Stimulated activated memory B cell treated with anti-CD40 and anti-IgM and Interleukin-4, amounts not matched to agents 10 μg/mL and 1 μg/mL and 100 μg/mL, for 72 hours (primary cell): ENCODE results near the gene USP44.

Source experiments
- ATAC-seq: fragments of 150-1000 bp; cut with Tn5 transposase; 2 replicates; pipeline ENCODE4 v1.10.0; 2021
- H3K27ac Mint-ChIP-seq: one replicate; pipeline ENCODE4 v1.8.0; 2022; ENCODE audit warnings: mild to moderate bottlenecking, mixed read lengths
- H3K27me3 Mint-ChIP-seq: one replicate; pipeline ENCODE4 v1.8.0; 2022; ENCODE audit warnings: mixed read lengths
- H3K36me3 Mint-ChIP-seq: one replicate; pipeline ENCODE4 v1.8.0; 2022; ENCODE audit warnings: mixed read lengths
- H3K4me1 Mint-ChIP-seq: one replicate; pipeline ENCODE4 v1.8.0; 2022; ENCODE audit warnings: mixed read lengths
- H3K4me3 Mint-ChIP-seq: one replicate; pipeline ENCODE4 v1.8.0; 2022; ENCODE audit warnings: mild to moderate bottlenecking, moderate library complexity, mixed read lengths
- H3K9me3 Mint-ChIP-seq: one replicate; pipeline ENCODE4 v1.8.0; 2022; ENCODE audit warnings: mixed read lengths

Gene USP44

DNA sequence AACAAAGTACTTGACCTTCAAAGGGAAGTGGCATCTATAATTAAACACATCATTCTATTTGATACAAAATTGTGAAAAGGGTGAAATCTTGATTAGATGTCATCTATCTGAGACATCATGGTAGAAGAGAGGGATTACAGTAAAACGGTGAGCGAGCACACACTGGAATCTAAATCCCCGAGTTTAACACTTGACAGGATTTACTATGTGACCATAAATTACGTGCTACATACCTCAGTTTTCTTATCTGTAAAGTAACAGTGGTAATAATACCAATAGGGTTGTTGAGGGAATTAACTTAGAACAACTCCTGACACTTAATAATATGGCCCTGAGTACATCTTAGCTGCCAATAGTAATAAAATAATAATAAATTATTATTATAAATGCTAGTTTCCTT, 13.3 kb downstream of the USP44 start:
- Mint-ChIP-seq H3K4me1 (no peaks in the 10 kb centered on the region), H3K9me3 (no peaks in the 10 kb centered on the region), H3K27ac (no peak overlapping the region), H3K4me3 (no peak overlapping the region), H3K27me3 (no peaks in the 10 kb centered on the region), H3K36me3 (no peaks in the 10 kb centered on the region)
- ATAC-seq: no peak

DNA sequence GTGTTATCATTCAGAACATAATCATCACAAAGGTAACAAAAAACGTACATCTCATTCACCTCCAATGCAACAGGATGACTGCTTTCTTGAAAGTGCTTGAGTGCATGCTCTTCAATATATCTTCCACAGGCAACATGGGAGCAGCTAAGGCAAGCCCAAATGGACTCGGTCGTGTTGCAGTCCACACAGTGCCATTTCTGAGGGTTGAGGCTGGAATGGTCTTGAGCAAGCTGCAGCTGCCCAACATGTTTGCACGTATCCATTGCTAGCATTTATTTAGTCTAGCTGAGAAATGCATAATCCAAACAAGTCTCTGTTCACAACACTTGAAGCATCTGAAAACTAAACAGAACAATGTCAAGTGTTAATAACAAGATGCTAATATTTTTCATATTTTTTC, 17.3 kb downstream of the USP44 start:
- Mint-ChIP-seq H3K4me3 (no peak overlapping the region), H3K27me3 (no peaks in the 10 kb centered on the region), H3K9me3 (no peaks in the 10 kb centered on the region), H3K4me1 (no peaks in the 10 kb centered on the region), H3K36me3 (no peaks in the 10 kb centered on the region), H3K27ac (no peak overlapping the region)
- ATAC-seq: no peak

GRCh38 chr12:95532851-95533250, 18.4 kb downstream of the USP44 start:
- H3K9me3 Mint-ChIP-seq: no peaks in the 10 kb centered on the region
- H3K27me3 Mint-ChIP-seq: no peaks in the 10 kb centered on the region
- H3K36me3 Mint-ChIP-seq: no peaks in the 10 kb centered on the region
- H3K27ac Mint-ChIP-seq: no peak overlapping the region
- no peak overlapping the region for H3K4me3 Mint-ChIP-seq
- H3K4me1 Mint-ChIP-seq: no peaks in the 10 kb centered on the region
- no peak for ATAC-seq

DNA sequence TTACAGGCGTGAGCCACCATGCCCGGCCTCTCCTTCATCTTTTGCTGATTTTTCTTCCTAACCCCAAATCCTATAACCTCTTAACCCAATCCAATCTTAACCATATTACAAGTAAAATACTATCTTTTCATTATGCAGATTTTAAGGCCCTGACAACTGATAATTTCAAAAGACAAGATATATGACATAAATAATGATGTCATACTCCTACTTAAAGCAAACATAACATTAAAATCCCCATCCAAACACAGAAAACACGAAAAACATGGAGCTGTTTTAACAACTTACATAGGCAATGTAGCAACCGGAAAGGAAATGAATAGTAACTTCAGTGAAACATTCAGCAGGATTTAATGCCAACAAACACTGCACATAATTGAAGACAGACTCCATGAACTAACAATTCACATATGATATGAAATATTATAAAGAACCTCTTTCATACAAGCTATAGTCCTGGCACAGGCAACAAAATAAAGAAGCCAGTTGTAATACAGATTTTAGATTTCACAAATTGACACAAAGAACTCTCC, 21.5 kb downstream of the USP44 start:
- ATAC-seq: no peak
- H3K27me3 Mint-ChIP-seq: no peaks in the 10 kb centered on the region
- H3K4me3 Mint-ChIP-seq: no peak overlapping the region
- no peaks in the 10 kb centered on the region for H3K4me1 Mint-ChIP-seq
- H3K36me3 Mint-ChIP-seq: no peaks in the 10 kb centered on the region
- no peaks in the 10 kb centered on the region for H3K9me3 Mint-ChIP-seq
- H3K27ac Mint-ChIP-seq: no peak overlapping the region

GRCh38 chr12:95528431-95528830, 22.8 kb downstream of the USP44 start:
- Mint-ChIP-seq H3K36me3 (no peaks in the 10 kb centered on the region), H3K9me3 (no peaks in the 10 kb centered on the region), H3K27me3 (no peaks in the 10 kb centered on the region), H3K27ac (no peak overlapping the region), H3K4me3 (no peak overlapping the region), H3K4me1 (no peaks in the 10 kb centered on the region)
- ATAC-seq: no peak

- no peaks in the 10 kb centered on the region for H3K4me1 Mint-ChIP-seq
- peaks cover 14% of the 10 kb centered on the region for H3K36me3 Mint-ChIP-seq
Measured at GRCh38 chr12:95522692-95523091, 28.6 kb downstream of the USP44 start.

DNA sequence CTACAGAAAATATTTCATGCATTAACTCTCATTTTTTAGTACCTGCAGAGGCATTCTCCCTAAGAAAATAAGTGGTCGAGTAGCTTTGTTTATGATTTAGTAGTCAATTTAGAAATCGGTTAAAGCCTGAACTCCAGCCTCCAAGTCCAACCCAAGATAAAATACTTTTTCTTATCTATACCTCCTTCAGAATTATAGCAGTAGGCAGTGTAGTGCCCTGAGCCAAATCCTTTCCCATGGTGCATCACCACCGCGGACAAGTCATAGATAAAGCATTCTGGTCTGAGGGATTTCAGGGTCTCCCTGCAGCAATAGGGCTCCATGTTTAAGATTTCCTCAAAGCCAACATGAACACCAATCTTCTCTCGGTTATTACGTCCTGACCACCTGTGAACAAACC, 30.5 kb downstream of the USP44 start:
- H3K36me3 Mint-ChIP-seq: peaks cover 14% of the 10 kb centered on the region

More at GRCh38 chr12:95522692-95523091, 28.6 kb downstream of the USP44 start:
- Mint-ChIP-seq H3K4me3 (no peak overlapping the region), H3K27ac (no peak overlapping the region), H3K27me3 (no peaks in the 10 kb centered on the region), H3K9me3 (no peaks in the 10 kb centered on the region)
- ATAC-seq: no peak

DNA sequence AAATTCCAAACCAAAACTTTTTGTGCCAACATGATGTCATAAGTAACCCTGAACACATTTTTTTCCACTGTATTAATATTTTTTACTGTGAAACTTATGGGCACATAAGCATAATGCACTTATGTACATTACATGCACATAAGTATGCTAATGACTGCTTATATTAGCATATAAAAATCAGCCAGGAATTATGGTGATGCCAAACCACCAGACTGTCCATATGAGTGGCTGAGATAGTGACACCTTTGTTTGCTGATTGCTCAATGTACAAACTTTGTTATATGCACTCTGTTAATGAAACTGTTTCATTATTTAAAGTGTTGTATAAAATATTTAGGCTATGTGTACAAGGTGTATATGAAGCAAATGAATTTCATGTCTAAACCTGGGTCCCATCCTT, 32.3 kb downstream of the USP44 start:
- H3K4me3 Mint-ChIP-seq: no peak overlapping the region
- H3K36me3 Mint-ChIP-seq: peaks cover 14% of the 10 kb centered on the region
- H3K27ac Mint-ChIP-seq: no peak overlapping the region
- H3K9me3 Mint-ChIP-seq: no peaks in the 10 kb centered on the region
- no peak for ATAC-seq
- no peaks in the 10 kb centered on the region for H3K4me1 Mint-ChIP-seq
- no peaks in the 10 kb centered on the region for H3K27me3 Mint-ChIP-seq

More for the DNA sequence above, 30.5 kb downstream of the USP44 start:
- H3K27me3 Mint-ChIP-seq: no peaks in the 10 kb centered on the region
- ATAC-seq: no peak
- H3K27ac Mint-ChIP-seq: no peak overlapping the region
- no peak overlapping the region for H3K4me3 Mint-ChIP-seq
- no peaks in the 10 kb centered on the region for H3K9me3 Mint-ChIP-seq
- no peaks in the 10 kb centered on the region for H3K4me1 Mint-ChIP-seq

GRCh38 chr12:95517246-95517645, 34.0 kb downstream of the USP44 start:
- no peak for ATAC-seq
- H3K4me1 Mint-ChIP-seq: no peaks in the 10 kb centered on the region
- H3K27ac Mint-ChIP-seq: no peak overlapping the region
- peaks cover 23% of the 10 kb centered on the region for H3K36me3 Mint-ChIP-seq
- H3K27me3 Mint-ChIP-seq: no peaks in the 10 kb centered on the region
- no peak overlapping the region for H3K4me3 Mint-ChIP-seq
- no peaks in the 10 kb centered on the region for H3K9me3 Mint-ChIP-seq

- H3K36me3 Mint-ChIP-seq: peaks cover 23% of the 10 kb centered on the region
- no peaks in the 10 kb centered on the region for H3K4me1 Mint-ChIP-seq
- no peak overlapping the region for H3K4me3 Mint-ChIP-seq
- no peaks in the 10 kb centered on the region for H3K27me3 Mint-ChIP-seq
- ATAC-seq: no peak
- H3K27ac Mint-ChIP-seq: no peak overlapping the region
- no peaks in the 10 kb centered on the region for H3K9me3 Mint-ChIP-seq
Measured at GRCh38 chr12:95516757-95517156, 34.5 kb downstream of the USP44 start.

DNA sequence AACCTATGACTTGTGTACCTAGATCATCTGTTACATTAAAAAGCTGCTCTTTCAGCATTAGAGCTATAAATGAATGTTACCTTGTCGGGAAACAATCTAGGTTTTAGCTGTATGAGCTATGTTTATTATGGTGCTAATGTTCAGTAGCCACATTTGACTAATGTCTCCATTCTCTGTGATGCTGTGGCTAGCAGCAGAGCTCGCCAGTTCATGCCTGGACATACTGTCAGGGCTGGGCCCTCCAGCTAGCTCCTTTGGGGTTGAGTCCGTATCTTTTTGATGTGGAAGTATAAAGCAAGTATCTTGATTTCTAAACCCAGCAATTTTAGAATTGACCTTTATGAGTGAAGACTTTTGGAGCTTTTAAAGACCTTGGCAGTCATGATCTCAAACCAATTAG, 36.1 kb downstream of the USP44 start:
- Mint-ChIP-seq H3K4me3 (no peak overlapping the region), H3K9me3 (no peaks in the 10 kb centered on the region), H3K27me3 (no peaks in the 10 kb centered on the region), H3K27ac (no peak overlapping the region), H3K4me1 (no peaks in the 10 kb centered on the region), H3K36me3 (peaks cover 28% of the 10 kb centered on the region)
- ATAC-seq: no peak

DNA sequence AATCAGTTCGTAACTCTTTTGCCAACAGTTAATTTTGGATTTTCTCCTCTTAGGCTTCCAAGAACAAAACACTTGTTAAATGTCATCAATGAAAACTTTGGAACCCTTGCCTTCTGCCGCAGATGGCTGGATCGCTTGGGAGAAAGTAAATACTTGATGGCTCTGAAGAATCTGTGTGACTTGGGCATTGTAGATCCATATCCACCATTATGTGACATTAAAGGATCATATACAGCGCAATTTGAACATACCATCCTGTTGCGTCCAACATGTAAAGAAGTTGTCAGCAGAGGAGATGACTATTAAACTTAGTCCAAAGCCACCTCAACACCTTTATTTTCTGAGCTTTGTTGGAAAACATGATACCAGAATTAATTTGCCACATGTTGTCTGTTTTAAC, 37.7 kb downstream of the USP44 start:
- peaks cover 44% of the 10 kb centered on the region for H3K36me3 Mint-ChIP-seq
- no peak for ATAC-seq
- no peak overlapping the region for H3K4me3 Mint-ChIP-seq

GRCh38 chr12:95511977-95512376, 39.3 kb downstream of the USP44 start:
- peaks cover 56% of the 10 kb centered on the region for H3K36me3 Mint-ChIP-seq
- H3K9me3 Mint-ChIP-seq: no peaks in the 10 kb centered on the region
- H3K4me1 Mint-ChIP-seq: no peaks in the 10 kb centered on the region
- no peak overlapping the region for H3K27ac Mint-ChIP-seq
- H3K4me3 Mint-ChIP-seq: no peak overlapping the region
- ATAC-seq: no peak
- H3K27me3 Mint-ChIP-seq: no peaks in the 10 kb centered on the region

More for the DNA sequence above, 37.7 kb downstream of the USP44 start:
- no peak overlapping the region for H3K27ac Mint-ChIP-seq
- H3K27me3 Mint-ChIP-seq: no peaks in the 10 kb centered on the region
- H3K9me3 Mint-ChIP-seq: no peaks in the 10 kb centered on the region
- H3K4me1 Mint-ChIP-seq: no peaks in the 10 kb centered on the region

- no peak for ATAC-seq
- no peaks in the 10 kb centered on the region for H3K9me3 Mint-ChIP-seq
- no peak overlapping the region for H3K27ac Mint-ChIP-seq
- H3K36me3 Mint-ChIP-seq: peaks cover 76% of the 10 kb centered on the region
- H3K4me1 Mint-ChIP-seq: no peaks in the 10 kb centered on the region
- no peak overlapping the region for H3K4me3 Mint-ChIP-seq
- no peaks in the 10 kb centered on the region for H3K27me3 Mint-ChIP-seq
Measured at GRCh38 chr12:95509300-95509699, 42.0 kb downstream of the USP44 start.

DNA sequence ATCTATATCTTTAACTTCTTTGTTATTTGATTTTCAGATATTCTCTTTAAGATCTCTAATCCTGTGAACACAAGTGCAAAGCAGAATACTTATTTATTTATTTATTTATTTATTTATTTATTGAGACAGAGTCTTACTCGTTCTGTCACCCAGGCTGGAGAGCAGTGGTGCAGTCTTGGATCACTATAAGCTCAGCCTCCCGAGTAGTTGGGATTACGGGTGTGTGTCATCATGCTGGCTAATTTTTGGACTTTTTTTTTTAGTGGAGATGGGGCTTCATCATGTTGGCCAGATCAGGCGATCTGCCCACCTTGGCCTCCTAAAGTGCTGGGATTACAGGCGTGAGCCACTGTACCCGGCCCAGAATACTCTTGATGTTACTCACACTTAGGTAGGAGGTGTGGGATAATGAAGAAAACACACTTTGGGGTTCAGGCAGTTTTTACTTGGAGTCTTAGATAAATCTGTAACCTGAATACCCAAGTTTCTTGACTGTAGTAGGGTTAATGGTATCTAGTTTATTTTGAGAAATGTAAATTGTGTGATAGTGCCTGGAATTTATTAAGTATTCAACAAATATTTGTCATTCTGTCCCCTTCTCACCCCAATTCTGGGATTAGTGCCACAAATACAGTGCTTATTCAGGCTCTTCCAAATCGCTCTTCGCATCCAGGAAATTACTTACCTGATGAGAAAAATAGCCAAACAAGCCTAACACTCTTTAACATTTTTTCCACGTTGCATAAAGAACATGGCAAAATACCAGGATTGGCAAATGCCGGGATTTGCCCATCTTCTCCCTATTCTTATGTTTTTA, 44.4 kb downstream of the USP44 start:
- no peak for ATAC-seq
- Mint-ChIP-seq H3K36me3 (peaks cover 84% of the 10 kb centered on the region), H3K4me3 (no peak overlapping the region), H3K4me1 (no peaks in the 10 kb centered on the region), H3K27ac (no peak overlapping the region), H3K9me3 (no peaks in the 10 kb centered on the region), H3K27me3 (no peaks in the 10 kb centered on the region)

GRCh38 chr12:95505039-95505438, 46.2 kb downstream of the USP44 start:
- Mint-ChIP-seq H3K27ac (no peak overlapping the region), H3K36me3 (peaks cover 75% of the 10 kb centered on the region)

More at GRCh38 chr12:95505039-95505438, 46.2 kb downstream of the USP44 start:
- H3K27me3 Mint-ChIP-seq: no peaks in the 10 kb centered on the region
- H3K9me3 Mint-ChIP-seq: no peaks in the 10 kb centered on the region
- ATAC-seq: no peak
- H3K4me1 Mint-ChIP-seq: no peaks in the 10 kb centered on the region
- no peak overlapping the region for H3K4me3 Mint-ChIP-seq
